NK-92 (cell line): ENCODE results near the gene KCNE1.
"Not testable (repeated sequence)": the region's sequence is repeated elsewhere in the genome, so short reads cannot be mapped to it uniquely, and the experiment has no call there.

Experiments
- DNase-seq: peaks from one replicate; lab custom pipeline; 2025; ENCODE audit not compliant: unreplicated experiment; lab: John Stamatoyannopoulos, UW

The KCNE1 gene

GRCh38 chr21:34427339-34427738 lies 84.7 kb downstream of the KCNE1 start:
- not testable (repeated sequence) for DNase-seq

GRCh38 chr21:34423805-34424204 lies 88.2 kb downstream of the KCNE1 start, which contains the start of gene SMIM34:
Gene SMIM34 (minus strand): TSS chr21:34423951. CDS start chr21:34423839, 112 bp downstream.
- not testable (repeated sequence) for DNase-seq

GRCh38 chr21:34417448-34418077 lies 94.4 kb downstream of the KCNE1 start:
- not testable (repeated sequence) for DNase-seq

- not testable (repeated sequence) for DNase-seq
Measured at GRCh38 chr21:34407294-34407693, 104.7 kb downstream of the KCNE1 start.

GRCh38 chr21:34406676-34407075 lies 105.3 kb downstream of the KCNE1 start:
- not testable (repeated sequence) for DNase-seq

GRCh38 chr21:34406102-34406501 lies 105.9 kb downstream of the KCNE1 start:
- DNase-seq = not testable (repeated sequence)

GRCh38 chr21:34405686-34406085 lies 106.3 kb downstream of the KCNE1 start:
- DNase-seq = not testable (repeated sequence)

- not testable (repeated sequence) for DNase-seq
Measured at GRCh38 chr21:34404742-34405141, 107.3 kb downstream of the KCNE1 start.

GRCh38 chr21:34400522-34400921 lies 111.5 kb downstream of the KCNE1 start:
- not testable (repeated sequence) for DNase-seq
